ENCODE results near the gene BRWD1.
A peak's percentile ranks its signal among the peaks of the same experiment; 100 is the strongest.

The BRWD1 gene

DNA sequence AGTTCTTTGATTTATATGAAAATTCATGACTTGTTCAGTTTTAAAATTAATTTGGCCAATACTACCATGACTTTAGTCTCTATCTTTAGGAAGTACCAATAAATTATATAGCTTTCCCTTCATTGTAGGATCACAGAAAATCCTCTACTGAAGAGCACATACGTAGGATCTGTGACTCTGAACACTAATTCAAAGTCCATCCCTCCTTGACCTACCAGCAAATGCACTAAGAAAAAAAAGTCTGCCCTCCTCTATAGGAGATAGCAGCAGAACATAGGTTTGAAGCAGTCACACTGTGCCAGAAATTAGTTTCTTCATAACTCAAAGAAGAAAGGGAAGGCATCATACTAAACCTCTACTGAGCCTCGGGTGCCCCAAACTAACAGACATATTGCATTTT is 16.5 kb downstream of the BRWD1 start:
- H3K4me3 ChIP-seq (ENCODE audit: low read depth, low read length), result no peak overlapping the region
- TF ChIP-seq, protein P1, sequence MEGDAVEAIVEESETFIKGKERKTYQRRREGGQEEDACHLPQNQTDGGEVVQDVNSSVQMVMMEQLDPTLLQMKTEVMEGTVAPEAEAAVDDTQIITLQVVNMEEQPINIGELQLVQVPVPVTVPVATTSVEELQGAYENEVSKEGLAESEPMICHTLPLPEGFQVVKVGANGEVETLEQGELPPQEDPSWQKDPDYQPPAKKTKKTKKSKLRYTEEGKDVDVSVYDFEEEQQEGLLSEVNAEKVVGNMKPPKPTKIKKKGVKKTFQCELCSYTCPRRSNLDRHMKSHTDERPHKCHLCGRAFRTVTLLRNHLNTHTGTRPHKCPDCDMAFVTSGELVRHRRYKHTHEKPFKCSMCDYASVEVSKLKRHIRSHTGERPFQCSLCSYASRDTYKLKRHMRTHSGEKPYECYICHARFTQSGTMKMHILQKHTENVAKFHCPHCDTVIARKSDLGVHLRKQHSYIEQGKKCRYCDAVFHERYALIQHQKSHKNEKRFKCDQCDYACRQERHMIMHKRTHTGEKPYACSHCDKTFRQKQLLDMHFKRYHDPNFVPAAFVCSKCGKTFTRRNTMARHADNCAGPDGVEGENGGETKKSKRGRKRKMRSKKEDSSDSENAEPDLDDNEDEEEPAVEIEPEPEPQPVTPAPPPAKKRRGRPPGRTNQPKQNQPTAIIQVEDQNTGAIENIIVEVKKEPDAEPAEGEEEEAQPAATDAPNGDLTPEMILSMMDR (IDR thresholded peaks at IDR 0.05; ENCODE audit: insufficient read depth, low read depth, low read length, missing control alignments), result no peak
- no peak for DNase-seq (ENCODE audit: low read depth)

DNA sequence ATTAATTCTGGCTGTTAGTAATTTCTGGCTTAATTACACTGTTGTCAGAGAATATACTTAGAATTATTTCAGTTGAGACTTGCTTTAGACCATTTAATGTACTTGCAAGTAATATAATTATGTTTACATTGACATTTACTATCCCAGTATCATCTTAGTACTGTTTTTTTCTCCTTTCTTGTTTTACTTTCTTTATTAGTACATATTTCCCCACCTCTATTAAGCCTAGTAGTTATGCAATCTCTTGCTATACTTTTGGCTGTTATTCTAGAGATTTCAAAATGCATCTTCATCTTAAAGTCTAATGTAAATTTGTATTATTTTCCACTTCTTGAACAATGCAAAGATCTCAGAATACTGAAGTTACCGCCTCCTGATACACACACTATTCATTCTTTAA is 24.4 kb downstream of the BRWD1 start:
- H3K4me3 ChIP-seq (ENCODE audit: low read depth, low read length), result no peak overlapping the region
- no peak for DNase-seq (ENCODE audit: low read depth)
- TF ChIP-seq, protein P1 (IDR thresholded peaks at IDR 0.05; ENCODE audit: insufficient read depth, low read depth, low read length, missing control alignments), result no peak

DNA sequence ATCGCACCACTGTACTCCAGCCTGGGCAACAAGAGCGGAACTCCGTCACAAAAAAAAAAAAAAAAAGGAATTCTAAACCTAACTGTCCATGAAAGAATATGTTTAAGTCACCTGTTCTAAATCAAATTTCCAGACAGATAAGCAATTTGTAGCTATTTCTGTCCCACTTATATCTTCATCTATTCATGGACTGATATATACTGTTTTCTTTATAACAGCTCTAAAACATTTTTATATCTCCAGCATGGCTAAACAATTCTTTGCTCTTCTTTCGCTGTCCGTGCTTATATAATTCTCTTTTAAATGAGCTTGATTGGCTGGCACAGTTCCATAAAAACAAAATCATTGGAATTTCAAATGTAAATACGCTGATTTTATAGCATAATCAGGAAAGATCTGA is 30.5 kb downstream of the BRWD1 start:
- DNase-seq (ENCODE audit: low read depth), result no peak
- TF ChIP-seq, protein P1 (IDR thresholded peaks at IDR 0.05; ENCODE audit: insufficient read depth, low read depth, low read length, missing control alignments), result no peak
- H3K4me3 ChIP-seq (ENCODE audit: low read depth, low read length), result no peak overlapping the region

DNA sequence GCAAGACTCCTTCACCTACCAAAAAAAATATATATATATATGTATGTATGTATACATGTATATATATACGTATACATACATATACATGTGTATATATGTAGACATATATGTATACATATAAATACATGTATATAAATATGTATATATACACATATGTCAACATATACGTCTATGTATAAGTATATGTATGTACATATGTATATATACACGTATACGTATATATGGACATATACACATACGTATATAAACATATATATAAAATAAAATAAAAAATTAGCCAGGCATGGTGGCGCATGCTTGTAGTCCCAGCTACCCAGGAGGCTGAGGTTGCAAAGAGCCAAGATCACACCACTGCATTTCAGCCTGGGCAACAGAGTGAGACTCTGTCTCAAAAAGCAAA is 31.6 kb downstream of the BRWD1 start:
- TF ChIP-seq, protein P1 (IDR thresholded peaks at IDR 0.05; ENCODE audit: insufficient read depth, low read depth, low read length, missing control alignments), result no peak
- H3K4me3 ChIP-seq (ENCODE audit: low read depth, low read length), result no peak overlapping the region
- no peak for DNase-seq (ENCODE audit: low read depth)

DNA sequence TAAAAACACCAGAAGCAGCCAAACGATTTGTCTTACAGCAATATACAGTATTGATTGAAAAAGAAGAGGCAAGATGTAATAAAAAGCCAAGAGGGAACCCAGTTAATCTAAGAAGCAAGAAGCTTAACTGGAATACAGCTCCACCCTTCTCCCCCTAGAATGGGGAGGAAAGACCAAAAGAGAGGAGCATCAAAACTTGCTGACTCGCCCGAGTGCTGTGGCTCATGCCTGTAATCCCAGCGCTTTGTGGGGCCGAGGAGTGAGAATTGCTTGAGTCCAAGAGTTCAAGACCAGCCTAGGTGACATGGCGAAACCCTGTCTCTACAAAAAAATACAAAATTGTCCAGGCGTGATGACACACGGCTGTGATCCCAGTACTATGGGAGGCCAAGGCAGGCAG is 32.2 kb downstream of the BRWD1 start:
- no peak overlapping the region for H3K4me3 ChIP-seq (ENCODE audit: low read depth, low read length)
- TF ChIP-seq, protein P1 (IDR thresholded peaks at IDR 0.05; ENCODE audit: insufficient read depth, low read depth, low read length, missing control alignments), result no peak
- DNase-seq (ENCODE audit: low read depth), result no peak

DNA sequence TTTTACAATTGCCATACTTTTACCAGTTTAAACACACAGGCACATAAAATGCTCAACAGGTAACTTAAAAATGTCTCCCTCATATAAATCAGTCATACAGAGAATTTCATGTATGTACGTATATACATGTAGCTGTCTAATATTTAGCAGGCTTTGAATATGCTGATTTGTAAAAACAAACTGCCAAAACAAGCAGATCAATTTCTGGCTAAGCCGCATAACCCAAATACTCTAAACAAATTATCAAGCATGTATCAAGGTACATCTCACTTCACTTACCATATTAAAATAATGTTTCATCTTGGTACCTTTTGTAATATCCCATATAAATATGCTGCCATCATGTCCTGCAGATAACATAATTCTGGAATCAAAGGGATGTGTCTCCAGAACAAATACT is 43.8 kb downstream of the BRWD1 start:
- TF ChIP-seq, protein P1 (IDR thresholded peaks at IDR 0.05; ENCODE audit: insufficient read depth, low read depth, low read length, missing control alignments), result no peak
- no peak overlapping the region for H3K4me3 ChIP-seq (ENCODE audit: low read depth, low read length)
- no peak for DNase-seq (ENCODE audit: low read depth)

DNA sequence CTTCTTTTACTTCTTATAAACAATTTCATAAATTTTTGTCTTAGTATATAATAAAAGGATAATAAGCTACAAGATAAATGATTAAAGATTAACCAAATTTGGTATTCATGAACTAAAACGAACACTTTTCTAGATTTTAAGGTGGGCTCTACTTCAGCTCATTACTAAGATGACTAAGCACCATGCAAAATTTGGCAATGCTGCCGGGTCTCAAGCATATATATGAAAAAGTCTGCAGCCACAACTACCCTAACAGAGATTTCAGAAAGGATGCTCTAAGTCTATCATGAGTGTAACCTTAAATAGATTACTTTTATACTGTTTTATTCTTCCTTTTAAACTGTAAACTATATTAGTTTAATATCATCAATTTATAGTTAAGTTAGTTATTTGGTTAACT is 47.8 kb downstream of the BRWD1 start:
- TF ChIP-seq, protein P1 (IDR thresholded peaks at IDR 0.05; ENCODE audit: insufficient read depth, low read depth, low read length, missing control alignments), result no peak
- peak; percentile 13 for DNase-seq (ENCODE audit: low read depth)
- no peak overlapping the region for H3K4me3 ChIP-seq (ENCODE audit: low read depth, low read length)
